H1 (cell line): Measurements from ENCODE around the gene MPZL3. TPM values are rescaled to one million over a fixed set of nuclear protein-coding genes. Genes with fewer than 3 reads are reported as not detected.
A peak's percentile ranks its signal among the peaks of the same experiment; 100 is the strongest.

ENCODE experiments used
- HDAC6 ChIP-seq: IDR thresholded peaks from one replicate; pipeline ENCODE4 v1.7.1; 2012; ENCODE audit warnings: low read depth, mild to moderate bottlenecking, inconsistent platforms, low read length, moderate library complexity
- polyA plus RNA-seq, 7 experiments: library from polyadenylated mRNA; depleted of rRNA in 3 of 7; stranded (reverse) in 5 of 7; unstranded in 2 of 7; fragments of >200 nt in 5 of 7; fragments of 200-250 nt in 2 of 7; gene quantifications; 1 replicate in 5 of 7; 2 replicates in 1 of 7; 4 replicates in 1 of 7; pipeline versions ENCODE4 v1.2.1 to v1.2.3, GENCODE V29; 2011 to 2013; ENCODE audit warnings: missing spikeins in 2 of 7, mixed read lengths in 2 of 7
- total RNA-seq: library from RNA; stranded (reverse); fragmentation: NEBNext Ultra II Directional; extraction: Animal tissue kit (Norgen Biotek cat#: 25700); gene quantifications from 2 replicates; pipeline ENCODE4 v1.2.1, GENCODE V29; 2021
- TF ChIP-seq, protein P1 (sequence below), 3 experiments: IDR thresholded peaks; 1 replicate in 2 of 3; 2 replicates in 1 of 3; pipeline versions ENCODE4 v1.5.1 to v1.6.1; 2011; ENCODE audit warnings: low read length in 3 of 3, mild to moderate bottlenecking in 3 of 3, inconsistent platforms in 2 of 3, low read depth in 1 of 3, moderate library complexity in 1 of 3; ENCODE audit not compliant: insufficient read depth in 1 of 3; ENCODE audit errors: control extremely low read depth in 1 of 3

Gene MPZL3
- total and polyA plus RNA-seq, 2 of the 8 experiments (the other 6 are each of a cell fraction or from before 2014, with no cell fraction given), result 1.1 to 3.9 TPM

DNA sequence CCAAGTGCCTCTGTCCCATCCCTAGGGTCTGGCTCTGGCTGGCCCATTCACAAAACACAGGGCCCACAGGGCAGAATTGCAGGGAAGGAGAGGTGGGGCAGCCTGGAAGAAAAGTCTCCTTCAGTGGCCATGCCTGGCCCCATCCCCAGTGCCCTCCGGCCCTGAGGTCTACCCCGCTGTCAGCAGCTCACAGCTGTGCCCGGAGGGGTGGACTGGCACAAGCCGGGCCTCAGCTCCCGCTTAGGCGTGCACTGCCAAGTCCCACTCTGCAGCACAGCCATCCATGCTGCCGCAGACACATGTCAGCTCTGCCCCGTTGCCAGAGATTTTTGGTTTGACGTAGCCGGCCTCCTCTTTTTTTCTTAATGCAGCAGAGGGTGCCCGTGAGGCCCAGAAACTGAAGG lies 71.9 kb downstream of the MPZL3 start (continued):
- TF ChIP-seq, protein P1, sequence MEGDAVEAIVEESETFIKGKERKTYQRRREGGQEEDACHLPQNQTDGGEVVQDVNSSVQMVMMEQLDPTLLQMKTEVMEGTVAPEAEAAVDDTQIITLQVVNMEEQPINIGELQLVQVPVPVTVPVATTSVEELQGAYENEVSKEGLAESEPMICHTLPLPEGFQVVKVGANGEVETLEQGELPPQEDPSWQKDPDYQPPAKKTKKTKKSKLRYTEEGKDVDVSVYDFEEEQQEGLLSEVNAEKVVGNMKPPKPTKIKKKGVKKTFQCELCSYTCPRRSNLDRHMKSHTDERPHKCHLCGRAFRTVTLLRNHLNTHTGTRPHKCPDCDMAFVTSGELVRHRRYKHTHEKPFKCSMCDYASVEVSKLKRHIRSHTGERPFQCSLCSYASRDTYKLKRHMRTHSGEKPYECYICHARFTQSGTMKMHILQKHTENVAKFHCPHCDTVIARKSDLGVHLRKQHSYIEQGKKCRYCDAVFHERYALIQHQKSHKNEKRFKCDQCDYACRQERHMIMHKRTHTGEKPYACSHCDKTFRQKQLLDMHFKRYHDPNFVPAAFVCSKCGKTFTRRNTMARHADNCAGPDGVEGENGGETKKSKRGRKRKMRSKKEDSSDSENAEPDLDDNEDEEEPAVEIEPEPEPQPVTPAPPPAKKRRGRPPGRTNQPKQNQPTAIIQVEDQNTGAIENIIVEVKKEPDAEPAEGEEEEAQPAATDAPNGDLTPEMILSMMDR (IDR thresholded peaks at IDR 0.05; ENCODE audit: control extremely low read depth in 1 of 3, insufficient read depth in 1 of 3, low read depth in 1 of 3, low read length in 3 of 3), result peak in 2 of 3 experiments; percentile 8; a peak in 2 of 4 replicates
- TF ChIP-seq HDAC6, result no peak
